Stimulated activated CD4-positive, alpha-beta T cell treated with anti-CD3 and anti-CD28 coated beads, Interleukin-15, amount 100 ng/mL, for 1 hour (primary cell): ENCODE data around the gene C14orf39.
A peak's percentile ranks its signal among the peaks of the same experiment; 100 is the strongest.

Source experiments
- DNase-seq, 2 donors: peaks; one replicate each; pipeline ENCODE4 v3.0.0-alpha.2; 2020; ENCODE audit warnings: low read depth in 1 of 2, low spot score in 1 of 2

Gene C14orf39, protein sequence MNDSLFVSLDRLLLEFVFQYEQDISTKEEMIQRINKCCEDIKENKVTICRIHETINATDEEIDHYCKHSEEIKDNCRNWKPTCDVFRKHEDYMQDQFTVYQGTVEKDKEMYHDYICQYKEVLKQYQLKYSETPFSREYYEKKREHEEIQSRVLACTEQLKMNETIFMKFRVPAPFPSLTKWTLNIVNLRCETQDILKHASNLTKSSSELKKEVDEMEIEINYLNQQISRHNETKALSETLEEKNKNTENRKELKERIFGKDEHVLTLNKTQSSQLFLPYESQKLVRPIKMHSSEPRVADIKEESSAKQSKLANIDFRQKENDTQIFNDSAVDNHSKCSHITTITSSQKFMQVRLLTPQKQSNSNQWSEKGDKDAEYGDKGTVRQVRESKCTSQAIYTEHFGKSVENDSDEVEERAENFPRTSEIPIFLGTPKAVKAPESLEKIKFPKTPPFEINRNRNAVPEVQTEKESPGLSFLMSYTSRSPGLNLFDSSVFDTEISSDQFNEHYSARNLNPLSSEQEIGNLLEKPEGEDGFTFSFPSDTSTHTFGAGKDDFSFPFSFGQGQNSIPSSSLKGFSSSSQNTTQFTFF

DNA sequence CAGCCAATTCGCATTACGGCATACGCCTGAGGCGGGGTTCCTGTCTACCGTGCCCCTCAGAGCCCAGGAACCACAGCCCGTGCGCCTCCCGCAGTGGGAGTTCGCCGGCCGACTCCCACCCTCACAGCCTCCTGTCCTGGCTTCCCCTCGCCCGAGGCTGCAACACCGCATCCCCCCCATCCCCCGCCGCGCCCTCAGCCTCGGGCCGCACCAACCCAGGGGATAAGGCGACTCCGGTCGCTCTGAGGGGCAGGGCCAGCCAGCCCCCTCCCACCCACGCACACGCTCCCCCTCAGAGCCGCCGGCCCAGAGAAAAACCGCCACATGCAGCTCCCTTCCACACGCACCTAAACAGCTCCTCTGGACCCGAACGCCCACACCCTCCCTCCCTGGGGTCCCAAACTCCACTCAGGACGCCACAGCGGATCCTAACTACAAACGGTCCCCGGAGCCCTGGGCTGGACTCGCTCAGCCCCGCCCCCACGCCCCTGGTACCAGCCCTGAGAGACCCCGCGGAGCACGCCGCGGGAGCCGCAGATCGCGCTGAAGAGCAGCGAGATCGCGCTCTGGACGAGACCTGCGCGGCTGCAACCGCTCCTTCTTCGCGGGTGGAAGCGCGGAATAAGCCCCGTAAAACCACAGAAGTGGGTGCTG lies at the start of gene C14orf39:
TSS of gene C14orf39 (minus strand) at position 466 of the 654 bp plus-strand sequence. CDS start 985 bp downstream, outside the sequence.
- peak in 1 of 2 donors; percentile 16 for DNase-seq

DNA sequence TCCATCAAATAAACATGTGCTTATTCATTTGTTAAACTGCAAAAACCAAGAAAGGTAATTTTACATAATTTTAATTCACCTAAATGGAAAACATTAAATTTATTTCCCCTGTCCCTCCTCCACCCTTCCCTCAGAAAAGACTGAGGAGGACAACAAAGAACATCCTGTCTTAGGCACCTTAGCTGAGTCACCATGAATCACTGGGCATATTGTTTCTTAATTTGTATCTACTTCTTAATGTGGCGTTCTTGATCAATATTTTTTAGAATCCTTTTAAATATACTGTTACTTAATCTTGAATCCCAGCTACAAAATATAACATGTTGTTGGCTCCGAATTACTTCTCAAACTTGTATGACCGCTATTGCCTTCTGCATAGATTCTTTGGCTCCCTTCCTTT lies 46.6 kb upstream of the C14orf39 start:
- DNase-seq: no peak

DNA sequence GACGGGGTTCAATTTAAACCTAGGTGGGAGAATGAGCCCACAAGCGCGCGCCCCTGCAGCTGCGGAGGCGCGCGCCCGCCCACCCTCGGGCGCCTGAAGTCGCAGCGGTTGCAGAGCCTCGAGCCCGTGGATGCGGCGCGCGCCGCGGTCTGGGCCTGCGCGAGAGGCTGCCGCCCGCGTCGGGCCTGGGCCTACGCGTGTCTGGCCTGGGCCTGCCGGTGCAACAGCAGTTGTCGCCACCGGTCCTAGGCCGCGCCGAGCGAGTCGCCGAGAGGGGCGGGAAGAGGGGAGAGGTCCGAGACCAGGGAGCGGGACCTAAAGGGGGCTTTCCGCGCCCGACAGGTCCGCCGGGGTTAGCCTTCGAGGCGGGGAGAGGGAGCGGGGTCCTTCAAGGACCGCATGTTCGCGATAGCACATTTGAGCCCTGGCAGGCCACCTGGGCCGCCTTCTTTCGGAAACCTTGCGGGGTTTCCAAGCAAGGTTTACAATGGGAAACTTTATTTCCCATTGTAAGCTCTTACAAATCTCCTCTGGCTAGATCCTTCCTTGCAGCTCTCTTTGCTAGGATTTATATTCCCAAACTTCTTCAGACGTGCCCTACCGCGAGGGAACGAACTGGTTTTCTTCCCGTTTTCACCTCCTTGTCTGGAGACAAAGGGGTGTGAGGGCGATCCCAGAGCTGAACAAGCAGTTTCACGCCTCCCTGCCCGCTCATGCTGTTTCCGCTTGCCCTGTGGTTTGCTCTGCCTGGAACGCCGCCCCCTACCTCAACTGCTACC lies 29.8 kb upstream of the C14orf39 start:
- DNase-seq: no peak

DNA sequence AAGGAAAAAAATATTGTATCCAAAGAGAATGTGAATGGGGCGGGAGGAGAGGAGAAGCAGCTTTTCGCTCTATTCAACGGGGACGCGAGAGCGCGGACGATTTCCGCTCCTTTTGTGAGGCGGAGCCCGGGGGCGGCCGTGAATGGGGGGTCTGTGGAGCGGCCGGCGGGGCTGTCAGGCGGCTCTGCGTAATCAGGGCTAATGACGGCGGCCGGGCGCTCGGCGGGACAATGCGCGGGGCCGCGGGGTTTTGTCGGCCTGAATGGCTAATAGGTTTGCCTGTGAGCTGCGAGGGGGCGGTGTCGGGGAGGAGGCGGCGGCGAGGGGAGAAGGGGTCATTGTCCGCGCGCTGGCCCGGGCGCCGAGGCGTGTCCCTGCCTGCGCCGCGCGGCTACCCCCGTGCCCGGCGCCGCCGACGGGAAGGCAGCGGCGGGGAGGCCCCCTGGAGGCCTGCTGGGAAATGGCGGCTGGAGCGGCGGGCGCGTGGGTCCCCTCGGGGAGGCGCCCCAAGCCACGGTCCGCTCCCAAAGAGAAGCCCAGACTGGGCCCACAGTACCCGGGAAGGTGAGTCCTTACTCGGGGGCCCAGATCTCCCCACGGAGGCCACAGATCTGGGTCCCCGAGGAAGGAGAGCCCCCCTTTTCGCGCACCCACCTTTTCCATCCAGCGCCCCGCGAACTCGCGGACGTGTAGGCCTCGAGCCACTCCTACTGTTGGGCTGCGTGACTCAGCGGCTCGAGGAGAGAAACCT lies 29.1 kb upstream of the C14orf39 start:
- DNase-seq: no peak

DNA sequence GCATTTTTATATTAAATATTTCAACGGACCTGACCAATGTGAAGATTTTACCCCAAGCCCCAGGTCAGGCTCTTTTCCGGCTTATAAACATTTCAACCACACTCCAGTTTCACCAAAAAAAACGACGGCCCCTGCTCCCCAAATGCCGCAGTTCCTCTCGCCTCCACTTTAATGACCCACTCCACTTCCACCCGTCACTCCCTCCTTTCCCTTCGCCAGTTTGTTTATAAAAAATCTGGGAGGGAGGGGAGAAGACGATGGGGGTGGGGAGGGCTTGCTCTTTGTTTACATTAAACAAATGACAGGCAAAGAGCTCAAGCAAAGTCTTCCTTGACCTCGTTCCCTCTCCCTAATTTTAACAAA lies 28.5 kb upstream of the C14orf39 start:
- no peak for DNase-seq

DNA sequence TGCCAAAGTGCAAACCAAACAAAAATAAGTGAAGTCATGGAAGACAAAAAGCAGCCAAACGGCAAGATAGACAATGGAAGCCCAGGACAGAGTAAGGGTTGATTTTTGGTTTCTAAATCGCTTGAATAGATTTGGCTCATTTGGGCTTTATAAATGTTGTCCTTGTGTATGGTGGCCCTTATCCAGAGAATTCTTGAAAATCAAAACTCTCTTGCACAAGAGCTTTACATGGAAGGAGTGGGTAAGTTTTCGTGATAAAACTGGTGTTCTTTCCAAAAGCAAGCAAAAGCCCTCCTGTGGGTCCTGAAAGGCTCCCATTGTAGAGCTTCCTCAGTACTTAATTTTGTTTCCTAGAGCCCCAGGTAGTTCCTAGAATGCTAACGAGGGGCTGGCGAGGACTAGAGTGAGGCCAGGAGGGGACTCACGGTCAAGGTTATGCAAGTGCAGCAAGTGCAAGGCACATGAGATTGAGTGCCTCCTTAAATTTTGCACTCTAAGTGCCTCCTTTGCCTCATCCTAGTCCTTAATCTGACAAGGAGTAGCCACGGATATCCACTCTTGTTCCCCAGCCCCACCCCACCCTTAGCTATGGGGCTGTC lies 27.2 kb upstream of the C14orf39 start:
- DNase-seq: no peak

DNA sequence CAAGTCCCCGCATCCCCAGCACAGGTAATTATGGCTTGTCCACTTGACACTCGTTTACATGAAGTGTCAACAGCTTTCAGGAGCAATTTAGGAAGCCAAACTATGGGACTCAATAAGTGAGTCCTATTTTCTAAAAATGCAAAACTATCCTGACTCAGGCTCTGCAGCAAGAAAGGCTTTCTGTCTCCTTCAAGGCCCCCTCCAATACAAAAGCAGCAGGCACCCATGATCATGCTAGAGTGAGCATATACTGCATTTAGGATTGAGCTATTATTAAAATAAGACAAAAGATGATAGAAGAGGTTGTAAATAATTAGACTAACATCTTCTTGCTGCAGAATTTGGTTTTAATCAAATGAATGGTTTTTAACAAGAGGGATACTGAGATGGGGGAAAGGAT lies 26.3 kb upstream of the C14orf39 start:
- DNase-seq: no peak

DNA sequence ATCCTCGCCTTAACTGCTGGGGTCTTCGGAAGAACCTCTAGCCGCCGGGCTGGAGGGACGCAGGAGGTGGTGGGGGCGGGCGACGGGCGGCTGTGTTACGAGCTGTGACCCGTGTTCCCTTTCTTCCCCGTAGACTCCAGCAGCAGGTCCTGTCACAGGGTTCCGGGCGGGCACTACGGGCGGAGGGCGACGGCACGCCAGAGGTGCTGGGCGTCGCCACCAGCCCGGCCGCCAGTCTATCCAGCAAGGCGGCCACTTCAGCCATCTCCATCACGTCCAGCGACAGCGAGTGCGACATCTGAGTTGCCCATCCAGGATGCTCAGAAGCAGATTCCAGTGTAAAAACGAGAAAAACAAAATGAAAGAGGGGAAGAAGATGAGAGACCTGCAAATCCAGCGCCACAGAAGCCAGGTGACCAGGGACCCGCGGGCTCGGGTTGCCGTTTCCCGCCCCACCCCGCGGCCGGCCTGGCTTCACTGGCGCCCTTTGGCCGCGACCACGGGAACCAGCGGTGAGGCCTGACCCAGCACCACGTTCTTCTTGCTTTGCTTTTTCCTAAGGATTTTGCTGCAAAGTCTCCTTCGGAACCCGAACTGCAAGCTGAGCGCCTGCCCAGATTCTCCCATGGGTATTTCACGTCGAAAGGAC lies 25.2 kb upstream of the C14orf39 start:
- DNase-seq: no peak

DNA sequence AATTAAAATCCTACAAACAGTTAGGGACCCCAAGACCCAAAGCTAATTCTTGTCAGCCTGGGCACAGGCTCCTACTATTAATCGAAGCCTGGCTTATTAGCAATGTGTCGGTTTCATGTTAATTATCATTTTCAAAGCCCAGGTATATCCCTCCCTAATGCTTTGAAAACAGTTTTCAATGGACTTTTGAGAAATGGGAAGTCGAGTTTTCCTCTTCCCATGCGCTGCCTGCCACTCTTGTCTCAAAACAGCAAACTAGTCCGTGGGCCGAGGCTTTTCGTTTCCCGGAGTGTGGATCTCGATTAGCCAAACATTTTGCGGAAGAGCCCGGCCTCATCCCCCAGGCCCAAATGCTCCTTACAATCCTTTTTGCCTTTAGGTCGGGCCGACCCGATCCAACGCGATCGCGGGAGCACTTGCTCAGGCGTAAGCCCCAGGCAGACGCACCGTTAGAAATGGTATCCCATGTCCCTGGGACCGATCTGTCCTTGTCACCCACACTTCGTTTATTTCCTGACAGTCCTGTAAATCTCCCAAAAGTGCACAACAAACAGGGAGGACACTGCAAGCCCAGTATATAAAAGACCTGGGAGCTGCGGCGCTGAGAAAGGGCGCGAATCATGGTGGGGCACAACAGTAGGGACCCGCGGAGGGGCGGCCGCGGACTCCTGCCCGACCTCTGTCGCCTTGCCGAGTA lies 24.5 kb upstream of the C14orf39 start:
- DNase-seq: no peak

DNA sequence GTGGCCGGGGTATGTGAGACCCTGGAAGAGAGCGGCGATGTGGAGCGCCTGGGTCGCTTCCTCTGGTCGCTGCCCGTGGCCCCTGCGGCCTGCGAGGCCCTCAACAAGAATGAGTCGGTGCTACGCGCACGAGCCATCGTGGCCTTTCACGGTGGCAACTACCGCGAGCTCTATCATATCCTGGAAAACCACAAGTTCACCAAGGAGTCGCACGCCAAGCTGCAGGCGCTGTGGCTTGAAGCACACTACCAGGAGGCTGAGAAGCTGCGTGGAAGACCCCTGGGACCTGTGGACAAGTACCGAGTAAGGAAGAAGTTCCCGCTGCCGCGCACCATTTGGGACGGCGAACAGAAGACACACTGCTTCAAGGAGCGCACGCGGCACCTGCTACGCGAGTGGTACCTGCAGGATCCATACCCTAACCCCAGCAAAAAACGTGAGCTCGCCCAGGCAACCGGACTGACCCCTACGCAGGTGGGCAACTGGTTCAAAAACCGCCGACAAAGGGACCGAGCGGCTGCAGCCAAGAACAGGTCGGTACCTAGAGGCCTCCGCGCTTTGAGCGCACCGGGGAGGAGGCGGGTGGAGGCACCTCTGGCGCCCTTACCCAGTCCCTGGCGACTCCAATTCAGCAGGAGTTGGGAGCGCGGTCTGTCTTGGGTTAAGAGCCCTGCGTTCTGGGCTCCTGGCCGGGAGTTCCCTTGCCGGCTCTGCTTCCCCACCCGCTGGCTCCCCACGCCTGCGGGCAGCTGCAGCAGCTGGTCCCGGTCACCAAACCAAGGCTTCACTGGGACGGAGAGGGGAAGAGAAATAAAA lies 23.8 kb upstream of the C14orf39 start:
- DNase-seq: no peak

DNA sequence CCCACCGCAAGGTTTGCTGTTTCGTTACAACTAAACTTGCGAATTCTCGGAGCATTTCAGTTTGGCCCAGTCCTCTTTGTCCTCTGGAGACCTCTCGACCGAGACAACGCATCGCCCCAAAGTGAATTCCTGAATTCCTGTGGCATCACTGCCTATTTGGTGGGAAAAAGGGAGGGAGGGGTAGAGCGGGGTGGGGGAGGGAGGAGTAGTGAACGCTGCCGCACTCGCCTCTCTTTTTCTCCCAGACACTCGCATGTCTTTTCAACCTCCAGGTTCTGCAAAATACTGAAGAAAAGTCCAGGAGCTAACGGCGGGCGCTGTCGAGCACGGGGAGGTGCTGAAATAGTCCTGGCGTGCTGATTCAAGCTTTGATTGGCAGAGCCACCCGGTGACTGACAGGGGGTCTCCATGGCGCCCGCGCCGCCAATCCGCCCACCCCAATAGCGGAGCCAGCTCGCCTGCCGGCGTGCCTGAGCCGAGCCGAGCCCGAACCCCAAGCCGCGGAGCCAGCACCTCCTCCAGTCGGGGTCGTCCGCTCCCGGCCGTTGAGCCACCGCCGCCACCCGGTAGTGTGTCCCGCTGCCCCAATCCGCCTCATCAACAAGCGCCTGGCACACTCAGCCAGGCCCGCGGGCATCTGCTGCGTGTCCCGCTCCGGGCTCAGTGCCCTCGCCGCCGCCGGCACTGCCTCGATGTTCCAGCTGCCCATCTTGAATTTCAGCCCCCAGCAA lies 23.0 kb upstream of the C14orf39 start, which contains the start of gene SIX6:
TSS of gene SIX6 (plus strand) at position 440 of the 731 bp plus-strand sequence. CDS start at position 693, 253 bp downstream.
- no peak for DNase-seq

DNA sequence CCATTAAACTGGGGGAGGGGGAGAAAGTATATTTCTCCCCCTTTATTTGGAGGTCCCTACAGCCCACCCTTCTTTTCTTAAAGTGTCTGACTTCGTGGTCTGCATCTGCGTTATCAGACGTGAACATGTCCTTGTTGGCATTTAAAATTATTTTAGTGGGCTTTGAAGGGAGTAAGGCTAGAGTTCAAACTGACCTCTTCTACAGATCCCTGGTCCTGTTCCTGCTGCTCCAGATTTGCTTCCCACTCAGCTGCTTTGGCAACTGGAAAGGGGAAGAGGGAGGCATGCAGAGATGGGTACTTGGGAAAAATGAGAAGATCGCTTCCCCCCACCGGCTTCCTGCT lies 22.5 kb upstream of the C14orf39 start:
- no peak for DNase-seq

DNA sequence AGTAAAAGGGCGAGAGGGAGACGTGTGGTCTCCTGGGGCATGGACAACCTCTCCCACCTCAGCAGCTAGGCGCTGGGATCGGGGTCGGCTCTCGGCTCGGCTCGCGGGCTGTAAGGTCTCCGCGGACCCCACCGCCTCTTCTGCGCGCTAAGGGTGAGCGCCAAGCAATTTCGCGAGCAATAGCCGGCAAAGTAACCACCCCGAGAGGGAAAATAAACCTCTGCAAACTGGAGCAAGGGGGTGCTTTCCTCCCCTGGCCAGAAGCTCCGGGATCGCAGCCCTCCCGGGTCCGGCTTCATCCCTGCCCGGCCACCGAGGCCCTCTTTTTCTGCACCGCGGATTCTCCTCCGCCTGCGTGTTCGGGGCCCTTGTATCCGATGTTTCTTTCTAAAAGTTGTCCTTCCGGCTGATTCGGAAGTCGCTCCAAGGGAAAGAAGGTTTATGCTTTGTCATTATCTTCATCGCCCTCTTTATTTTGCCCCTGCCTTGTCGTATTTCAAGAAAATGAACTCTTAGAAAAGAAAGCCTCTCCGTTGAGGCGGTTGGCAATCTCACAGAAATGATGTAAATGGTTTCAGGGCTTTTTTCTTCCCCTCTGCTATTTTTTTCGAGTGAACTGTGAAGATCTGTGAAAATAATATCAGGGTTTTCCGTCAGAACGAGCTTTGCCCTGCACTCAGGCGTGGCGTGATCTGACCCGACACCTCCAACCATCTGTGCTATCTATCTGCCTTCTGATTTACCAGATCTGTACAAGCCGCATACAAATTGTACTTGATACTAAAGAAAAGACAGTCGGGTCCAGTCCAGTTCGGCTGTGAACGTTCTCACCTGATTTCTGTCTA lies 21.3 kb upstream of the C14orf39 start:
- no peak for DNase-seq

DNA sequence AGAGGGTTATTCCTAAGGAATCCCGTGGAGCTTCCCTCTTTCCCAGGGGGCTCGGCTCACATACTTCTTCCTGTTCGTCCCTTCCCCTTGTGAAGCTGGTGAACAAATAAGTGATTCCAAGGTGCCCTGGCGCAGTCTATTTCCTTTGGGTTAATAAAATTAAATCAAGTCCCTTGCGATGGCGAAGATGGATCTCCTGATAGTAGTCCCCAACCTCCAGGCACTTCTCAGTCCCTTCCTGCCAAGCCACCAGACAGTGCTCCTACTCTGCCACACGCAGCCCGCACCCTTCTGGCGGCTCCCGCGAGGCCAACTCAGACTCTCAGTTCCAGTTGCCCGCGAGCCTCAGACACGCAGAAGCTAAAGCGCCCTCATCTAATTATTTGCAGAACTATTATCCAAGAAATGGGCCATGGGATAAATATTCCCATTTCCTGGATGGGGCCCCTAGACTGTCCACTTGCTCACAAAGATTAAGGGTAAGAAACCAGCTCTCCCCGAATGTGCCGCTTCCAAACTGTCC lies 20.7 kb upstream of the C14orf39 start:
- DNase-seq: no peak

DNA sequence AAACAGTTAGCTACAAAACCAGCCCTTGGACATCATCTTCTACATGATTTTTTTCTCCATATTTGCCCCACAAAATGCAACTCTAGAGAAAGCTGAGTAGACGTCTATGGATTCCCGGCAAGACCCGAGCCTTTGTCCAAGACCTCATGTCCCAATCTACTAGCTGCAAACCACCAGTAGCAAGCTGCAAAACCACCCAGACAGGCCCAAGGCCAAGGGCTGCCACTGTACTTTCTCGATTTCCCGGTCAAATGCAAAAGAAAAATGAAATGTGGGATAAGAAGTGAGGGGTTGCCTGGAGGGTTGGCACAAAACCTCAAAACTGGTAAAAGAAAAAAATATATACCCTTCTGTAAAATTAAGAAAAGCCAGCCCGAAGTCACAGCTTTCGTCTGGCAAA lies 20.1 kb upstream of the C14orf39 start:
- no peak for DNase-seq

DNA sequence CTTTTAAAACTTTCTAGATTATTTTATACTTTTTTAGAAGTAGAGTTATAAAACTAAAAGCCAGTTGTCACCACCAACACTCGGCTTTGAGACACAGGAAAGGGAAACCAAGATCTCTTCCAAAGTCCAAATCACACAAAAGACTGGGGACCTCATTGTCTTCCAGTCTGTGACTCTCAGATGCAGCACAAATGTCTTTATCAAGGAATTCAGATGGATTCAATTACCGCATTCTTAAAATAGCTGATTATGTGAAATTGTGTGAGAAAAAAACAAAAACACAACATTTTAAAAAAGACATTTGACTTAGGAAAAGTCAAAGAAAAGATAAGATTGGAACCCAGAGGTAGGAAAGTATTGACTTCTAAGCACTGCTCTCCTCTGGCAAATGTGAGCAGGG lies 19.6 kb upstream of the C14orf39 start:
- no peak for DNase-seq

DNA sequence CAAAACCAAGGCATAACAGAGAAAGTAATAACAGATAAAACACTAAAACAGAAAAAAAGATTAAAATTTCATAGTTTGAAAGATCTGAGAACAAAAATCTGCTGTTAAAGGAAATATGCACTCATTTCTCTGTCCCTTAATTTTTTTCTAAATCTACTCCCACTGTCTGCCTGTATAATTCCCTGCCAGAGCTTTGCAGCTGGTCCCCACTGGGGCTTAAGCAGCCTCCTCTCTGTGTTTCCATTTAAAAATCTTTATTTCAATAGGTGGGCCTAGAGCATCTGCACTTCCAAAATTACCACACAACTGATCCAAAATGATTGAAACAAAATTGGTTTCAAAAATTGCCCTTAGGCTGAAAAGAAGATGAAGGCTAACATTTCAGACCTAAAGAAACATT lies 16.7 kb upstream of the C14orf39 start:
- no peak for DNase-seq
